Measurements from ENCODE around the gene ALDH9A1.
"Not testable (repeated sequence)": the region's sequence is repeated elsewhere in the genome, so short reads cannot be mapped to it uniquely, and the experiment has no call there.

GRCh38 chr1:165638211-165638610, 60.2 kb downstream of the ALDH9A1 start:
- TF ChIP-seq, protein P1, sequence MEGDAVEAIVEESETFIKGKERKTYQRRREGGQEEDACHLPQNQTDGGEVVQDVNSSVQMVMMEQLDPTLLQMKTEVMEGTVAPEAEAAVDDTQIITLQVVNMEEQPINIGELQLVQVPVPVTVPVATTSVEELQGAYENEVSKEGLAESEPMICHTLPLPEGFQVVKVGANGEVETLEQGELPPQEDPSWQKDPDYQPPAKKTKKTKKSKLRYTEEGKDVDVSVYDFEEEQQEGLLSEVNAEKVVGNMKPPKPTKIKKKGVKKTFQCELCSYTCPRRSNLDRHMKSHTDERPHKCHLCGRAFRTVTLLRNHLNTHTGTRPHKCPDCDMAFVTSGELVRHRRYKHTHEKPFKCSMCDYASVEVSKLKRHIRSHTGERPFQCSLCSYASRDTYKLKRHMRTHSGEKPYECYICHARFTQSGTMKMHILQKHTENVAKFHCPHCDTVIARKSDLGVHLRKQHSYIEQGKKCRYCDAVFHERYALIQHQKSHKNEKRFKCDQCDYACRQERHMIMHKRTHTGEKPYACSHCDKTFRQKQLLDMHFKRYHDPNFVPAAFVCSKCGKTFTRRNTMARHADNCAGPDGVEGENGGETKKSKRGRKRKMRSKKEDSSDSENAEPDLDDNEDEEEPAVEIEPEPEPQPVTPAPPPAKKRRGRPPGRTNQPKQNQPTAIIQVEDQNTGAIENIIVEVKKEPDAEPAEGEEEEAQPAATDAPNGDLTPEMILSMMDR (conservative IDR thresholded peaks at IDR 0.05 in 1 of 2, IDR thresholded peaks at IDR 0.05 in 1 of 2; ENCODE audit: extremely low read depth in 1 of 2, insufficient read depth in 1 of 2, low read depth in 1 of 2, low read length in 2 of 2) = not testable (repeated sequence)
- TF ChIP-seq EZH2 (IDR thresholded peaks at IDR 0.05; ENCODE audit: borderline replicate concordance, low read length) = not testable (repeated sequence)
